T-cell (primary cell): ENCODE data around the gene VPS8. TPM values are rescaled to one million over a fixed set of nuclear protein-coding genes. Genes with fewer than 3 reads are reported as not detected.

Experiments used
- ATAC-seq, 4 experiments: fragments of 200-7000 bp in 3 of 4; fragments of 150-1000 bp in 1 of 4; cut with Tn5 transposase; replicated peaks in 1 of 4; 1 replicate in 3 of 4; 2 replicates in 1 of 4; pipeline ENCODE4 v1.10.0; 2021; ENCODE audit warnings: moderate library complexity in 3 of 4, mild to moderate bottlenecking in 2 of 4, moderate number of reproducible peaks in 1 of 4
- CTCF ChIA-PET, 2 donors: fragments of 300-600 bp; sonication (Branson Sonifier 250); formaldehyde crosslinking; loops; one replicate each; lab custom pipeline; 2022; ENCODE audit warnings: antibody characterized with exemption in 2 of 2; lab: Charles Lee
- POLR2A ChIA-PET, 2 donors: fragments of 300-600 bp; sonication (Branson Sonifier 250); formaldehyde crosslinking; loops; one replicate each; lab custom pipeline; 2022; ENCODE audit warnings: antibody characterized with exemption in 2 of 2; lab: Charles Lee
- DNase-seq, 35 experiments: peaks; one replicate each; pipeline versions ENCODE4 v3.0.0 to v3.0.0-alpha.2; 2013 to 2023
- H3K27ac ChIP-seq: one replicate; pipeline ENCODE4 v1.5.1; 2013; ENCODE audit warnings: low read length
- H3K27me3 ChIP-seq, 2 experiments: replicated peaks in 1 of 2; 1 replicate in 1 of 2; 2 replicates in 1 of 2; pipeline versions ENCODE4 v1.6.1 to v1.7.0; 2013; ENCODE audit warnings: low read length in 1 of 2, mixed read lengths in 1 of 2; ENCODE audit not compliant: control insufficient read depth in 2 of 2, insufficient read depth in 2 of 2; ENCODE audit errors: extremely low read depth in 1 of 2
- H3K36me3 ChIP-seq, 2 donors: 1 replicate in 1 of 2; 2 replicates in 1 of 2; pipeline versions ENCODE4 v1.6.1 to v1.7.0; 2013; ENCODE audit warnings: low read length in 1 of 2; ENCODE audit not compliant: control insufficient read depth in 2 of 2, insufficient read depth in 1 of 2; ENCODE audit errors: extremely low read depth in 1 of 2
- H3K4me1 ChIP-seq, 2 experiments: 1 replicate in 1 of 2; 2 replicates in 1 of 2; pipeline versions ENCODE4 v1.6.1 to v1.7.0; 2013; ENCODE audit warnings: low read length in 2 of 2, mixed read lengths in 1 of 2; ENCODE audit not compliant: insufficient read depth in 2 of 2, control insufficient read depth in 1 of 2; ENCODE audit errors: extremely low read depth in 1 of 2
- H3K4me3 ChIP-seq, 2 donors: 1 replicate in 1 of 2; 2 replicates in 1 of 2; pipeline versions ENCODE4 v1.5.1 to v1.7.0; 2013; ENCODE audit warnings: mild to moderate bottlenecking in 2 of 2, low read length in 1 of 2, moderate library complexity in 1 of 2; ENCODE audit not compliant: control insufficient read depth in 1 of 2; ENCODE audit errors: extremely low read depth in 1 of 2
- H3K9me3 ChIP-seq: 2 replicates; pipeline ENCODE4 v1.7.0; 2013
- H3K27ac Mint-ChIP-seq, 2 donors: one replicate each; pipeline ENCODE4 v1.8.0; 2020 to 2021; ENCODE audit warnings: mild to moderate bottlenecking in 2 of 2, mixed read lengths in 2 of 2
- H3K27me3 Mint-ChIP-seq, 2 donors: one replicate each; pipeline ENCODE4 v1.8.0; 2021 to 2022; ENCODE audit warnings: mixed read lengths in 2 of 2
- H3K36me3 Mint-ChIP-seq: one replicate; pipeline ENCODE4 v1.8.0; 2021; ENCODE audit warnings: mixed read lengths
- H3K4me1 Mint-ChIP-seq, 3 donors: one replicate each; pipeline ENCODE4 v1.8.0; 2020 to 2022; ENCODE audit warnings: mixed read lengths in 3 of 3, mild to moderate bottlenecking in 1 of 3
- H3K4me3 Mint-ChIP-seq, 3 donors: one replicate each; pipeline ENCODE4 v1.8.0; 2020 to 2022; ENCODE audit warnings: mild to moderate bottlenecking in 3 of 3, mixed read lengths in 3 of 3, moderate library complexity in 3 of 3
- H3K9me3 Mint-ChIP-seq, 3 donors: one replicate each; pipeline ENCODE4 v1.8.0; 2020 to 2022; ENCODE audit warnings: mixed read lengths in 3 of 3
- WGBS: methylation state at CpG from one replicate; pipeline ENCODE4 v1.1.5; 2013; ENCODE audit warnings: missing lambda C conversion rate; ENCODE audit not compliant: insufficient coverage; 5-methylcytosine and 5-hydroxymethylcytosine counted together
- total RNA-seq, 35 experiments: library from RNA in 6 of 35; stranded (reverse) in 6 of 35; fragments of 120-200 nt in 1 of 35; gene quantifications; one replicate each; pipeline versions ENCODE4 v1.2.1 to v1.2.4 and lab custom pipeline; 2013 to 2026

The VPS8 gene
- total RNA-seq, 5 donors from 2014 or later (not counting 1 experiment from before 2014, with no cell fraction given): 59.2 to 95.6 (median 71.0) TPM

GRCh38 chr3:184813357-184813756 is 1.4 kb downstream of the VPS8 start:
- POLR2A ChIA-PET: interaction anchor here in 1 of 2 donors (0.5 to 2.0 kb wide), 3 partner anchors 10 to 193 kb away, joined by 3 to 10 read pairs (median 4); no protein-coding TSS in a partner anchor
- no peaks in the 10 kb centered on the region for H3K9me3 ChIP-seq
- peak overlapping the region; percentile 83 to 96 (median 95) for H3K4me3 Mint-ChIP-seq

DNA sequence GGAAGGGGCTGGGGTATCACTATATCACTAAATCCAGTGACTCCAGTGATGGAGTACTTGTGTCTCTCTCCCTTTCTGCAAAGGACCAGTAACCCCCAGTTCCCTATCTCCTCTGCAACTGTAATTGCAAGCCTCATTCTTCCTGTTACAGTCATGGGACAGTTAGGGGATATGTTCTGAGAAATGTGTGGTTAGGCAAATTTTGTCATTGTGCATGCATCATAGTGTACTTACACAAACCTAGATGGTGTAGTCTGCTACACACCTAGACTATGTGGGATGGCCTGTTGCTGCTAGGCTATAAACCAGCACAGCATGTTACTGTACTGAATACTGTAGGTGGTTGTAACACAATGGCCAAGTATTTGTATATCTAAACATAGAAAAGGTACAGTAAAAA is 2.2 kb downstream of the VPS8 start:
- Histone ChIP-seq H3K4me3 (no peak overlapping the region), H3K27me3 (no peaks in the 10 kb centered on the region), H3K27ac (no peak overlapping the region), H3K4me1 (peaks cover 26 to 62% of the 10 kb centered on the region in 2 experiments), H3K36me3 (no peaks in the 10 kb centered on the region), H3K9me3 (no peaks in the 10 kb centered on the region)
- ChIA-PET CTCF (interaction anchor here (1.2 to 2.6 kb wide), 3 partner anchors 10 to 14 kb away, joined by 4 to 7 read pairs (median 4); no protein-coding TSS in a partner anchor), POLR2A (interaction anchor here in 1 of 2 donors (0.5 to 2.0 kb wide), 3 partner anchors 9 to 194 kb away, joined by 3 to 10 read pairs (median 4); no protein-coding TSS in a partner anchor)
- H3K4me3 Mint-ChIP-seq: peak overlapping the region; percentile 17 to 96 (median 83)
- H3K9me3 Mint-ChIP-seq: no peaks in the 10 kb centered on the region
- H3K27me3 Mint-ChIP-seq: no peaks in the 10 kb centered on the region
- DNase-seq (no peak), ATAC-seq (no peak)
- peak overlapping the region; percentile 39 to 41 for H3K27ac Mint-ChIP-seq
- H3K4me1 Mint-ChIP-seq: peaks cover 58 to 67% (median 60%) of the 10 kb centered on the region in 3 donors
- H3K36me3 Mint-ChIP-seq: peaks cover 26% of the 10 kb centered on the region

More at GRCh38 chr3:184813357-184813756, 1.4 kb downstream of the VPS8 start:
- H3K27ac Mint-ChIP-seq: peak overlapping the region in 1 of 2 donors; percentile 12
- peaks cover 57 to 66% (median 60%) of the 10 kb centered on the region in 3 donors for H3K4me1 Mint-ChIP-seq
- DNase-seq: no peak
- H3K27me3 ChIP-seq: no peaks in the 10 kb centered on the region
- H3K27ac ChIP-seq: no peak overlapping the region
- CTCF ChIA-PET: interaction anchor here in 1 of 2 donors (1.0 to 2.6 kb wide), 2 partner anchors 9 to 11 kb away, joined by 5 to 7 read pairs; no protein-coding TSS in a partner anchor
- H3K36me3 ChIP-seq: no peaks in the 10 kb centered on the region
- peaks cover 26 to 62% of the 10 kb centered on the region in 2 experiments for H3K4me1 ChIP-seq
- peaks cover 26% of the 10 kb centered on the region for H3K36me3 Mint-ChIP-seq
- peak overlapping the region in 1 of 2 donors; percentile 88 for H3K4me3 ChIP-seq
- 100% methylated on average over 1 of the region's 3 CpGs for WGBS
- no peak for ATAC-seq
- H3K9me3 Mint-ChIP-seq: no peaks in the 10 kb centered on the region
- H3K27me3 Mint-ChIP-seq: no peaks in the 10 kb centered on the region

- no peaks in the 10 kb centered on the region for H3K9me3 ChIP-seq
- no peak overlapping the region for H3K27ac ChIP-seq
- peaks cover 26 to 62% of the 10 kb centered on the region in 2 experiments for H3K4me1 ChIP-seq
- peaks cover 33% of the 10 kb centered on the region for H3K36me3 Mint-ChIP-seq
- DNase-seq (peak in 11 of 35 experiments; percentile 1 to 48 (median 10)), ATAC-seq (peak in 3 of 4 experiments; percentile 17 to 31 (median 18))
- peaks cover 63 to 78% (median 66%) of the 10 kb centered on the region in 3 donors for H3K4me1 Mint-ChIP-seq
- H3K4me3 Mint-ChIP-seq: peak overlapping the region; percentile 30 to 49 (median 47)
- H3K27me3 Mint-ChIP-seq: no peaks in the 10 kb centered on the region
- CTCF ChIA-PET: interaction anchor here (0.7 to 1.3 kb wide), 3 partner anchors 12 to 235 kb away, joined by 4 read pairs; no protein-coding TSS in a partner anchor
- peak overlapping the region; percentile 71 to 85 for H3K27ac Mint-ChIP-seq
- H3K9me3 Mint-ChIP-seq: no peaks in the 10 kb centered on the region
- H3K4me3 ChIP-seq: peak overlapping the region in 1 of 2 donors; percentile 38
- H3K36me3 ChIP-seq: no peaks in the 10 kb centered on the region
- H3K27me3 ChIP-seq: no peaks in the 10 kb centered on the region
- POLR2A ChIA-PET: interaction anchor here in 1 of 2 donors (0.6 to 2.0 kb wide), 3 partner anchors 8 to 266 kb away, joined by 3 to 10 read pairs (median 3); no protein-coding TSS in a partner anchor
- WGBS: 80% methylated on average over 2 of the region's 7 CpGs
Observed at GRCh38 chr3:184815046-184815930, 3.3 kb downstream of the VPS8 start.

DNA sequence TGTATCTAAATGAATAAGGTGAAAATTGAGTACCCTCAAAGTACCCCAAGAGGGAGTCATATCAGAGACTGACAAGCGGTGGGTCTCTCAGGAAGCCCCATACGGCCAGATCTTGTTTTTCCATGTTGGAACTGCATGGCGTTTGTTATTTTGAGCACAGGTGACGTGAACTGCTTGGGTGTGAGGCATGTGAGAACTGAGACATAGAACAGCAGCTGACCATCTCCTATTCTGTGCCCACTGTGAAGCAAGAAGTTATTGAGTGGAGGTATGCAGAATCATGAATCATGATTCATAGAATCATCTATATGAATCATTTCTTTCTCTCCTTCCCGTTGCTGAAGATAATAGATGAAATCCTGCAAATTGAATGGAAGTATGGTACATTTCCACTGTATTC is 4.6 kb downstream of the VPS8 start:
- Mint-ChIP-seq H3K4me3 (no peak overlapping the region), H3K27me3 (no peaks in the 10 kb centered on the region), H3K4me1 (peaks cover 58 to 78% (median 61%) of the 10 kb centered on the region in 3 donors), H3K27ac (peak overlapping the region in 1 of 2 donors; percentile 37), H3K9me3 (no peaks in the 10 kb centered on the region), H3K36me3 (peaks cover 34% of the 10 kb centered on the region)
- ChIA-PET POLR2A (interaction anchor here in 1 of 2 donors (0.5 to 0.6 kb wide), 2 partner anchors 517 to 1407 kb away, joined by 3 read pairs; no protein-coding TSS in a partner anchor), CTCF (interaction anchor here in 1 of 2 donors (0.7 kb wide), 1 partner anchor 13 kb away, joined by 3 read pairs; no protein-coding TSS in a partner anchor)
- DNase-seq: no peak
- no CpG with 5 or more reads among the region's 5 CpGs for WGBS
- Histone ChIP-seq H3K4me1 (peaks cover 19 to 52% of the 10 kb centered on the region in 2 experiments), H3K27me3 (no peaks in the 10 kb centered on the region), H3K9me3 (no peaks in the 10 kb centered on the region), H3K36me3 (no peaks in the 10 kb centered on the region), H3K27ac (no peak overlapping the region), H3K4me3 (no peak overlapping the region)
- no peak for ATAC-seq

GRCh38 chr3:184820525-184820924 is 8.6 kb downstream of the VPS8 start:
- Histone ChIP-seq H3K9me3 (no peaks in the 10 kb centered on the region), H3K27ac (no peak overlapping the region), H3K36me3 (peaks cover 0 to 2% of the 10 kb centered on the region in 2 donors), H3K27me3 (no peaks in the 10 kb centered on the region), H3K4me3 (no peak overlapping the region), H3K4me1 (peaks cover 5 to 23% of the 10 kb centered on the region in 2 experiments)
- no peaks in the 10 kb centered on the region for H3K9me3 Mint-ChIP-seq
- ATAC-seq: no peak
- peaks cover 33 to 62% (median 40%) of the 10 kb centered on the region in 3 donors for H3K4me1 Mint-ChIP-seq
- peaks cover 41% of the 10 kb centered on the region for H3K36me3 Mint-ChIP-seq
- no peak for DNase-seq
- H3K27ac Mint-ChIP-seq: no peak overlapping the region
- H3K27me3 Mint-ChIP-seq: no peaks in the 10 kb centered on the region
- ChIA-PET POLR2A (no interaction called here), CTCF (no interaction called here)
- no peak overlapping the region for H3K4me3 Mint-ChIP-seq

DNA sequence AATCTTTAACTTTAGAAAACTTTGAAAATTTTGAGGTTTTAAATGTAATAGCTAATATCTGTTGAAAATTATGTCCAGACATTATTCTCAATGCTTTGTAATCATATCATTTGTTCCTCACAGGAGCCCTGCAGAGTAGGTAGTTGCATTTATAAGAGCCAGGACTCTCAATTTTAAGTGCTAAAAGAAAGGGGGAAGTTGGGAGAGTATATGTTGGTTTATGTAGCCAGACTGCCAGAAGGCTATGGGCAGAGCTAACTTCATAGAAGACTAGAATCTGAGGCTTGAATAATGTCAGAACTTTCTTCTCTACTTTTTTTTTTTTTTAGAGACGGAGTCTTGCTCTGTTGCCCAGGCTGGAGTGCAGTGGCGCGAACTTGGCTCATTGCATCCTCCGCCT is 9.1 kb downstream of the VPS8 start:
- Mint-ChIP-seq H3K27ac (no peak overlapping the region), H3K4me3 (no peak overlapping the region), H3K9me3 (no peaks in the 10 kb centered on the region), H3K27me3 (no peaks in the 10 kb centered on the region), H3K36me3 (peaks cover 43% of the 10 kb centered on the region), H3K4me1 (peaks cover 32 to 57% (median 35%) of the 10 kb centered on the region in 3 donors)
- POLR2A ChIA-PET: no interaction called here
- H3K36me3 ChIP-seq: peaks cover 0 to 7% of the 10 kb centered on the region in 2 donors
- CTCF ChIA-PET: interaction anchor here in 1 of 2 donors (0.7 kb wide), 1 partner anchor 97 kb away, joined by 3 read pairs; no protein-coding TSS in a partner anchor
- ATAC-seq (no peak), DNase-seq (no peak)
- no peak overlapping the region for H3K4me3 ChIP-seq
- H3K9me3 ChIP-seq: no peaks in the 10 kb centered on the region
- peaks cover 4 to 18% of the 10 kb centered on the region in 2 experiments for H3K4me1 ChIP-seq
- 100% methylated on average over 4 of the region's 4 CpGs for WGBS
- H3K27me3 ChIP-seq: no peaks in the 10 kb centered on the region
- no peak overlapping the region for H3K27ac ChIP-seq
